GM04504 (cell line): Measurements from ENCODE around the gene AHI1.

Experiments
- DNase-seq: peaks from one replicate; pipeline ENCODE4 v3.0.0-alpha.2; 2012; ENCODE audit warnings: low read depth

The AHI1 gene

GRCh38 chr6:135325624-135326424, 171.7 kb downstream of the AHI1 start:
- DNase-seq, result no peak

DNA sequence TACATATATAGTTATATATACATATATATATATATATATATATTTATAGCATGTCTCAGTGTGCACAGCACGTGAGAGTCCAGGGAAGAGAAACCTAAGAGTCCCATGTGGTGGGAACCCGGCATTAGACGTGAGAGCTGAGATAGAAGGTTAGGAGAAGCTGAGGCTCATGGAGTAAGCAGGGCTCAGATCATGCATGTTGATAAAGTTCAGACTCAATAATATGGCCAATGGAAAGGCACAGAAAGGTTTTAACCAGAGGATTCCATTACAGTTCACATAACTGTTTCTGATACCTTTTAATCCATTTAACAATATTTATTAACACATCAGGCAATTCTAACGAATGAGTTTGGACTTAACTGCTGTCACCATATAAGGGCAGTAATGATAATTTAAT, 173.0 kb downstream of the AHI1 start:
- DNase-seq, result no peak

DNA sequence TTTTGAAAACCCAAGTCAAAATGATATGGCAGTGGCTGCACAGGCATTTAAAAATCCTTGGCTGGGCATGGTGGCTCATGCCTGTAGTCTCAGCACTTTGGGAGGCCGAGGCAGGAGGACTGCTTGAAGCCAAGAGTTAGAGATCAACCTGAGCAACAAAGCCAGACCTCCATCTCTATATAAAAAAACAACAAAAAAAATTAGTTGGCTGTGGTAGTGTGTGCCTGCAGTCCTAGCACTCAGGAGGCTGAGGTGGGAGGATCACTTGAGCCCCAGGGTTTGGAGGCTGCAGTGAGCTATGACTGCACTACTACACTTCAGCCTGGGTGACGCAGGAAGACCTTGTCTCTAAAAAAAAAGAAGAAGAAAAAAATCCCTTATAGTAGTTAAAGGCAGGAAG, 173.6 kb downstream of the AHI1 start:
- DNase-seq, result no peak

- DNase-seq, result no peak
These were observed 174.3 kb downstream of the AHI1 start for GRCh38 chr6:135323202-135323668.

DNA sequence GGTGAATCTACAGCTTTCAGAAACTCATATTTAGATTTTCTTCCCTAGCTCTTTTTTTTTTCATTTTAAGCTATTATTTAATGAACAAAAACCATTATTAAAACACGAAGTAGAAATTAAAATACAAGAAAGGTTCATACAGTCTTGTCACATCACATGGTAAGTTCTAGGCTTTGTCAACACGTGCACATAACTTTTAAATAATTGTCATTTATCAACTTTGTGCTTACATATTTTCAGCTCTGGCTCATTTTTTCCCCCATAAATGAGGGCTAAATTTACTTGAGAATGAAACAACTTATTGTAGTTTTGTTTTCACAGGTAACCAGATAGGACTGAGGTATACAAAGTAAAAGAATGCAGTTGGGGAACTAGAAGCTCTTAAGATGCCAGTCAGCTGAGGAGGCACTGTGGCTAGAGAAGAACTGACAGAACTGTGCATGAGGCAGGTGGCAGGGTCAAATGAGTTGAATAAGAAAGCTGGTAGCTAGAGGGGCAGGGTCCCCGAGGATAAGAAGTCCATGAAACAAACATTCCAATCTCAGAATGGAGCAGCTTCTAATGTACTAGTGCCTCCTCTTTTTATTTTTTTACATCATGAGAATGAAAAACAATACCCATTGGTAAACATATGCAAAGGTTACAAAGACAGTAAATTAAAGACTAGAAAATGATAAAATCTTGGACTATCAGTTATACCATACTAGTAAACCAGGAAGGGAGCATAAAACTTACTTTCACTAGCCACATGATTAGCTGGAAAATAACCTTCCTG, 174.9 kb downstream of the AHI1 start:
- no peak for DNase-seq

DNA sequence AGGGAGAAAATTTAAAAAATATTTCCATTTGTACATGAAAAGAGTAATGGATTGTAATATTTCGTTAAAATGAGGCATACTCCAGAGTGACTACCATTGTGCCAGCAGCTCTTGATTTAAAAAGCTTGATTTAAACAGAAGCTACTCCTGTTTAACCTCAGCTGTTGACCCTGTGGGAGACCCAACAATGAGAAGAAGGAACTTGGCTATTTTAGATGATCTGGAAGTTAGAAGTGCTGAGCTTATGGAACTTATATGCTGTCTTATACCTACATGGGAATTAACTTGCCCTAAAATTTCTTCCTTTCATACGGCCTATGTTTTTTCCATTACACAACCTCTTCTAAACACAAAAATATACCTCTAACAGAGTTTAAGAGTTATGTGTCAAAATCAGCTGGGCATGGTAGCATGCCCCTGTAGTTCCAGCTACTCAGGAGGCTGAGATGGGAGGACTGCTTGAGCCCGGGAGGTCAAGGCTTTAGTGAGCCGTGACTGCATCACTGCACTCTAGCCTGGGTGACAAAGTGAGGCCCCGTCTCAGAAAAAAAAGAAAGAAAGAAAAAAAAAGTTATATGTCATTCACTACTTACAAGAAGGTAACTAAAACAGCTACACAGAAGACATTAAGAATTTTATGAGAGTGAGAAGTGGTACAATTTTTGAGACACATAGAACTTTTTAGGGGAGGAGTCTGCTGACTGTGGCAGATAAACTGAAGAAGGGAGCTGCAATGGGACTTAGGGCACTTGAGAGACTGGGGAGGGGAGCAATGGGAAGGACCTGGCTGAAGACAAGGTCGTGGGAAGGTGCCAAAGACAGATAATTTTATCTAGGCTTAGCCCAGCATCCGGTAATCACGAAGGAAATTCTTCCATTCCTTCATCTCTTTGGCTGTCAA, 176.6 kb downstream of the AHI1 start:
- no peak for DNase-seq

DNA sequence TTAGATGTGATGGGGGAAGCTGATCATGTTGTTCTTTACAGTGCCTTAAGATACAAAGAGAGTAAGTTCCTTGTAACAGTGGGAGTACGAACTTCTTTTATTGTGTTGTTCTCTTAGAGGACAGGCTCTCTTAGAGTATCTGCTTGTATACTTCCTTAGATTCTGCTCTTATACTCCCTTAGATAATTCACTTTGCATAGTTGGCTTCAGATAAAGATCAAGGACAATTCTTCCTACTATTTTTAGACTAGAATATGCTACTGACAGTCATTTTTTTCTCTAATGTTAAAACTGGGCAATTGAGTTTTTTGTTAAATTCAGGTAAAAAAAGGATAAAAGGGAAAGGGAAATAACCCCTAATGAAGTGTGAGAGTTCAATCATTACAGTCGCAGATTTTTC, 177.7 kb downstream of the AHI1 start:
- DNase-seq, result no peak

DNA sequence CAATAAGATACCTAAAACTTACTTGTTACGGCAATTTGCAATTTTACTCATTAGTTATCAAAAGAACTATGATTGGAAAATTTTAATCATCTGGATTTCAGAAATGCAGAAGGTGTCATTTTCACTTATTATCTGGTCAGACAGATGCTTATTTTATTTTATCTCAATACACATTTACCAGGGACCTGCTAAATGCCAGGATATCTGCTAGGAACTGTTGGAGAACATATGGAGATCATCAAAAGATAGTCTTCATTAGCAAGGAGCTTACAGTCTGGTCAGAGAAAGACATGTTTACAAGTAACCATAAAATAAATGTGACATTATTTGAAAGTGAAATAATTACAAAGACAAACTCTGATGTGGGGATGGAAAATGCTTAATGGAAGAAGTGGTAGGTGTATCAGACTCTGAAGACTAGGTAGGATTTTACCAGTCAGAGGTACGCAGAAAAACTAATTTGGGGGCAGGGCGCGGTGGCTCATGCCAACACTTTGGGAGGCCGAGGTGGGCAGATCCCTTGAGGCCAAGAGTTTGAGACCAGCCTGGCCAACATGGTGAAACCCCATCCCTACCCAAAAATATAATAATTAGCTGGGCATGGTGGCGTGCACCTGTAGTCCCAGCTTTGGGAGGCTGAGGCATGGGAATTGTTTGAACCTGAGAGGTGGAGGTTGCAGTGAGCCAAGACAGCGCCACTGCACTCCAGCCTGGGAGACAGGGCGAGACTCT, 178.6 kb downstream of the AHI1 start:
- no peak for DNase-seq

DNA sequence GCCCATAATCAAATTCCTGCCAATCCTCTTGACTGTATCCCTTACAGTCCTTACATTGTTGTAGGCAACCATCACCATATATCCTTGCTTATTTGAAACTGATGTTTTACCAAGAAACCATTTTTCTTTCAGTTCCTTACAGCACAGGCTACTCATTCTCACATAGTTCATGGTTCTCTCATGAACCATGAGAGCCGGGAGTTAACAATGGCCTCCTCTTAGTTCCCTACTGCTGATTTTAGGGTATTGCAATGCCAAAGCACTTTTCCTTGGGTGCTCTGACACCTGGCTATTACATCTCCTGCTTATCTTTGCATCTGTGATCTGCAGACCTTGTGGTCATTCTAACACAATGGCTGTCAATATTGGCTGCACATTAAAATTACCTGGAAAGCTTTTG, 183.0 kb downstream of the AHI1 start:
- no peak for DNase-seq

DNA sequence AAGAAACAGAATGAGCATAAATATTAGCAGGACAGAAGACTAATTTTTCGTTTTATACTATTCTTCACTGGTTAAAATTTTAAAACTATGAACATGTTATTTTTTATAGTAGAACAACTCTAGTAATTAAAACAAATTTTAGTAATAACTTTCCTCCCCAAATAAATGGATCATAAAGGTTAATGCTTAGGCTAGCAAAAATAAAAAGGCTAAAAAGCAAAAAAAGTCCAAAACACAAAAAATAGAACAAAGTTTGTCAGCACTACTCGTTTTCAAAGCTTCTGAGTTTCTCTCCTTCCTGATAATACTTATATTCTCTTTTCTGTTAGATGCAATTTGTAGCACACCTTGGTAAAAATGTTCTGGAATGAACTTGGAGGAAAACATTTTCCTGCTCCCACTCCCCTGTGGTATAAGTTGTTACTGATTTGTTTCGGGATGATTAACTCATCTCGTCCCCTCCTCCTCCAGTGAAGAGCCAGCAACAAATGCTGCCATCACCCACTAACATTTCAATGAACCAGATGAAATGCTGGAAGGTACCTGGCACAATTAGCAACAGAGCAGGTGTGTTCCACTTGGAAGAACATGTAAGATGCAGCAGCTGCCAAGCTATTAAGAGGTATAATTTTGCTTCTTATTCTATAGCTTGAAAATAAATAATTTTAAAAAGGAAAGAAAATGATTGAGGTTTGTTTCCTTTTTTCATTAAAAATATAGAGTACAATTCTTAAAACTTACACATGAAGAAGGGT, 185.9 kb downstream of the AHI1 start:
- DNase-seq, result no peak

DNA sequence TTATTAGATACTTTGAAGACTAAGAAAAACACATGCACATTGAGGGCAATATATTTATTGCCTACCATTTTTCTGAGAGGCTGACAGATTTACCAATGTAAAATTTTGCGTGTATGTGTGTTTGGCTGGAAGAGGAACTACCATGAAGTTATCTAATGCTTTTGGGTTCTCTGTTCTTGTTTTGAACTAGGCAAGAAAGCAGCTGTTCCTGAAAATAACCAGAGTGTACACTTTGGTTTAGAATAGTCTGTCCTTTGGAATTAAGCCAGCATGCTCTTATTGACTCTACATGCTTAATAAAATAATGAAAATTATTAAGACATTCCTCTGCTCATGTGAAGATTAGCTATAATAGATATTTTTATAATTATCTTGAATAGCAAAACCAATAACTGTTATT, 187.2 kb downstream of the AHI1 start:
- no peak for DNase-seq

- DNase-seq, result no peak
These were observed 190.7 kb downstream of the AHI1 start for GRCh38 chr6:135306740-135307420.

GRCh38 chr6:135306166-135306565, 191.4 kb downstream of the AHI1 start:
- no peak for DNase-seq

- DNase-seq, result no peak
These were observed 191.9 kb downstream of the AHI1 start for GRCh38 chr6:135305684-135306083.

DNA sequence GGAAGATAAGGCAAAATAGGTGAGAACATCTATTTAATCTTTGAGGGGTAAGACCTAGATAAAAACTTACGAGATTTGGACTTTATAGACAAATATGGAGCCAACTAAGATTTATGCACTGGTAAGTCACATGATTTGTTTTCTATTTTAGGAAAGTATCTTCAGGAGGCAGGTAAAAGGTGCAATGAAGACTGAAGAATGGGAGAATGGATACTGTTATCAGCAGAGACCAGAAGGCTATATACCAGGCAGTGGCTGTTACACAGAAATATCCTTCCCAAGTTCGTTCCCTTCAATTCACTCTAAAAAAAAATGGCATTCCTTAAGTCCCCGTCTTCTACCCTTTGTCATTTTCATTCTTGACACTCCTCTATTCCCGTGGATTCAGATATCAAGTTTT, 192.7 kb downstream of the AHI1 start:
- DNase-seq, result no peak

DNA sequence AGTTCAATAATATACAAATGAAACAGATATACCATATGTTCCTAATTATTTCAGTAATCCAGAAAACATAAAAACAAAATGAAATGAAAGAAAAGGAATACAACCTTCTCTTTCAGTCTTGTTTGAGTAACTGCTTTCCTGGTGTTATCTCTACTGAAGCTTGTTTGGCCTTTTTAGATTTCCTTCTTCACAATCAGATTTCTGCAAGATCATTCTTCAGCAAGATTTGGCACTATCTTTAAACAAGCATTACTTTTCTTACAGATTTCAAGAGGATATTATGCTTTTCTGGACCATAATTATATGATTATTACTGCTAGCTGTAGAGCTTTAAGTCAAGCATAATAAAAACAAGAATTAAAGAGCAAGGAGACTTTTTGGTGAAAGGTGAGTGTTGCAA, 196.2 kb downstream of the AHI1 start:
- no peak for DNase-seq

DNA sequence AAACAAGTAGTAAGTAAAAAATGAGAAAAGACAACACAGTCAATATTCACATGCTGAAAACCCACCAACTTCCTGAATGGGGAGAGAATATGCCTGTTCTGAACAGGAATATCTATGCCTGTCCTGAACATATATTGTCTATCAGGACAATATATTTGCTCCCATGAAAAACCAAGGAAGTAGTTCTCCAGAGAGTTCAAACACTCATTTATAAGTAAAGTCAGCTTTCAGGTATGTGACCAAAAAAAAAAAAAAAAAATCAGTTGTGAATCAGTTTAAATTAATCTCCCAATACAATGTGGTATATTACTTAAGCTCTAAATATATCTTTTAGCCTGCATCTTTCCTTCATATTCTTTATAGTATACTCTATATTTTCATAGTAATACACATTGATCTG, 197.0 kb downstream of the AHI1 start:
- DNase-seq, result no peak

GRCh38 chr6:135299256-135299655, 198.3 kb downstream of the AHI1 start:
- DNase-seq, result no peak

DNA sequence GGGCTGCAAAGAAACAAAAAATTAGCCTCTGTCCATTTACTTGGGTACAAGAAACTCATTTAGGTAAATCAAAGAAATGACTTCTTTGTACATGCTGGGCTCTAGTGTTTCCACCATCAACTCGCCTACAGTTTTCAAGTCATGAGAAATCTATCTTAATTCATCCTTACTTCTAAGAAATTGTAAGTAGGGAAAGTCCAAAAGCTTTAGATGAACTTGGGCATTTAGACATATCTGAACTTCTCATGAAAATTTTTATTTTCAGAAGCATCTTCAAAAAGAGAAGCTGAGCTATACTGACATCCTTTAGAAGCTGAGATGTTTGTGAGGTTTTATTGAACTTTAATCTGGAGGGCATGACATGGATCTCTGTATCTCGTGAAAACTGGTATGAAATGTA, 199.1 kb downstream of the AHI1 start:
- no peak for DNase-seq

- no peak for DNase-seq
These were observed 200.8 kb downstream of the AHI1 start for GRCh38 chr6:135296715-135297114.
